ENCODE results near the gene MTMR6.

- TF ChIP-seq CTCF (conservative IDR thresholded peaks at IDR 0.05; ENCODE audit: low read length), result peak; percentile 83
- no peak for TF ChIP-seq EZH2phosphoT487 (IDR thresholded peaks at IDR 0.05; ENCODE audit: borderline replicate concordance, low read depth, low read length)
These were observed 54.3 kb downstream of the MTMR6 start for GRCh38 chr13:25232937-25233515.
